ENCODE measurements around the gene TXNDC15.

DNA sequence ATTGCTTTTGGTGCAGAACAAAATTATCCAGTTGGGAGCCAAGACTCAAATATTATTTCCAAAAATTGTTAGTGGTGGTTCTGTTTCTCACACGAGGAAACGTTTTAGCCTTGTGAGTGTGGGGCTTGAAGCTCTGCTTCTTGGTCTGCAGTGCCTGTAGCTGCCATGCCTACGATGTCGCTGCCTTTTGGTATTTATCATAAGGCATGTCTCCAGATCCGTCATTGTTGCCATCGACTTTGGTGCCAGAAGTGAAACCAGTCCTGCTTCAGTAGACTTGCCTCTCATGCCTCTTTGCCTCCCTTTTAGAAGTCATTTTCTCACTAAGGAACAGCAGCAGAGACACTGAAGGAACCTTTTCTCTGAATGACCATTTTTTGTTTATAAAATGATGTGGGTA is 63.9 kb downstream of the TXNDC15 start:
- TF ChIP-seq SP1 (IDR thresholded peaks at IDR 0.05) (no peak), FOXA1 (IDR thresholded peaks at IDR 0.05) (no peak), SUZ12 (IDR thresholded peaks at IDR 0.05) (no peak), ELF4 (IDR thresholded peaks at IDR 0.05) (no peak), ARNT (IDR thresholded peaks at IDR 0.05) (no peak), FOXM1 (IDR thresholded peaks at IDR 0.05; ENCODE audit: borderline replicate concordance) (no peak), FOXK2 (IDR thresholded peaks at IDR 0.05) (no peak), BHLHE40 (IDR thresholded peaks at IDR 0.05; ENCODE audit: borderline replicate concordance) (no peak), HDGF (IDR thresholded peaks at IDR 0.05; ENCODE audit: borderline replicate concordance) (no peak), L3MBTL2 (conservative IDR thresholded peaks at IDR 0.05) (no peak), ZNF384 (IDR thresholded peaks at IDR 0.05) (no peak), NFRKB (IDR thresholded peaks at IDR 0.05) (no peak)
- TF ChIP-seq, protein P1, sequence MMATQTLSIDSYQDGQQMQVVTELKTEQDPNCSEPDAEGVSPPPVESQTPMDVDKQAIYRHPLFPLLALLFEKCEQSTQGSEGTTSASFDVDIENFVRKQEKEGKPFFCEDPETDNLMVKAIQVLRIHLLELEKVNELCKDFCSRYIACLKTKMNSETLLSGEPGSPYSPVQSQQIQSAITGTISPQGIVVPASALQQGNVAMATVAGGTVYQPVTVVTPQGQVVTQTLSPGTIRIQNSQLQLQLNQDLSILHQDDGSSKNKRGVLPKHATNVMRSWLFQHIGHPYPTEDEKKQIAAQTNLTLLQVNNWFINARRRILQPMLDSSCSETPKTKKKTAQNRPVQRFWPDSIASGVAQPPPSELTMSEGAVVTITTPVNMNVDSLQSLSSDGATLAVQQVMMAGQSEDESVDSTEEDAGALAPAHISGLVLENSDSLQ (IDR thresholded peaks at IDR 0.05): no peak
